Suprapubic skin (tissue), 4 donors: ENCODE measurements around the gene CXCR1.

ENCODE experiments used
- POLR2A ChIP-seq, 2 donors: fragments of 450-650 bp; IDR thresholded peaks; one replicate each; pipeline ENCODE4 v1.6.1; 2017; ENCODE audit warnings: antibody characterized with exemption in 2 of 2, mild to moderate bottlenecking in 2 of 2, moderate library complexity in 2 of 2
- POLR2AphosphoS5 ChIP-seq, 3 donors: sonication (generic); formaldehyde crosslinking; IDR thresholded peaks; one replicate each; pipeline ENCODE4 v1.6.1; 2017; ENCODE audit warnings: antibody characterized with exemption in 3 of 3
- TF ChIP-seq, protein P1 (sequence below), 2 donors: fragments of 200-600 bp in 1 of 2; fragments of 450-650 bp in 1 of 2; sonication (generic) in 1 of 2; IDR thresholded peaks; one replicate each; pipeline ENCODE4 v1.5.1; 2016 to 2019; ENCODE audit warnings: antibody characterized with exemption in 2 of 2, mild to moderate bottlenecking in 1 of 2, moderate library complexity in 1 of 2

DNA sequence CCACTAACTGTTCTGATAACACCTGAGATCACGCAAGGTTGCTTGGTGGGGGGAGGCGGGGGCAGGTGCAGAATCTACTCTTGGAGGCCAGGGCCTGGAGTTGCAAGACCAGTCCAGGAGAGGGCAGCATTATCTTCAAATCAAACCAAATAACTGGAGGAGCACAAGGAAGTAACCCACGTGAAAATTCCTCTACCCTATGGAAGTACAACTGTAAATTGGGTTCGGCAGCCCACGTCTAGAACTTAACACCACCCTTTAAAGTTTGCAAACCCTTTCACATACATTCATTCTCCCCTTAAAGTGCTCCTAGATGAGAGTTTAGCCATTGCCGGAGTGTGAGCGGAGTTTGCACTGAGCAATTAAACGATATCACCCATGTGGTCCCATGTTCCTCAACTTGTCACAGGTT is 19.6 kb upstream of the CXCR1 start:
- TF ChIP-seq, protein P1, sequence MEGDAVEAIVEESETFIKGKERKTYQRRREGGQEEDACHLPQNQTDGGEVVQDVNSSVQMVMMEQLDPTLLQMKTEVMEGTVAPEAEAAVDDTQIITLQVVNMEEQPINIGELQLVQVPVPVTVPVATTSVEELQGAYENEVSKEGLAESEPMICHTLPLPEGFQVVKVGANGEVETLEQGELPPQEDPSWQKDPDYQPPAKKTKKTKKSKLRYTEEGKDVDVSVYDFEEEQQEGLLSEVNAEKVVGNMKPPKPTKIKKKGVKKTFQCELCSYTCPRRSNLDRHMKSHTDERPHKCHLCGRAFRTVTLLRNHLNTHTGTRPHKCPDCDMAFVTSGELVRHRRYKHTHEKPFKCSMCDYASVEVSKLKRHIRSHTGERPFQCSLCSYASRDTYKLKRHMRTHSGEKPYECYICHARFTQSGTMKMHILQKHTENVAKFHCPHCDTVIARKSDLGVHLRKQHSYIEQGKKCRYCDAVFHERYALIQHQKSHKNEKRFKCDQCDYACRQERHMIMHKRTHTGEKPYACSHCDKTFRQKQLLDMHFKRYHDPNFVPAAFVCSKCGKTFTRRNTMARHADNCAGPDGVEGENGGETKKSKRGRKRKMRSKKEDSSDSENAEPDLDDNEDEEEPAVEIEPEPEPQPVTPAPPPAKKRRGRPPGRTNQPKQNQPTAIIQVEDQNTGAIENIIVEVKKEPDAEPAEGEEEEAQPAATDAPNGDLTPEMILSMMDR (IDR thresholded peaks at IDR 0.05), result peak; percentile 41 to 79
- TF ChIP-seq POLR2A (IDR thresholded peaks at IDR 0.05) (no peak), POLR2AphosphoS5 (IDR thresholded peaks at IDR 0.05) (no peak)
